HFFc6 (cell line): ENCODE results near the gene HOXA13. TPM values are rescaled to one million over a fixed set of nuclear protein-coding genes. Genes with fewer than 3 reads are reported as not detected.
A peak's percentile ranks its signal among the peaks of the same experiment; 100 is the strongest.

Experiments used
- DNase-seq: peaks from one replicate; pipeline ENCODE4 v3.0.0-alpha.2; 2018
- H3K27ac Mint-ChIP-seq: 2 replicates; pipeline ENCODE4 v1.8.0; 2020; ENCODE audit warnings: mild to moderate bottlenecking, mixed read lengths
- H3K27me3 Mint-ChIP-seq: 2 replicates; pipeline ENCODE4 v1.8.0; 2021; ENCODE audit warnings: mild to moderate bottlenecking, moderate library complexity, mixed read lengths; ENCODE audit not compliant: insufficient read depth
- H3K36me3 Mint-ChIP-seq: 2 replicates; pipeline ENCODE4 v1.8.0; 2021; ENCODE audit warnings: low read depth, mixed read lengths
- H3K4me1 Mint-ChIP-seq: 2 replicates; pipeline ENCODE4 v1.8.0; 2020; ENCODE audit warnings: low read depth, mixed read lengths
- H3K4me3 Mint-ChIP-seq: 2 replicates; pipeline ENCODE4 v1.8.0; 2020; ENCODE audit warnings: mild to moderate bottlenecking, moderate library complexity, mixed read lengths
- H3K9me3 Mint-ChIP-seq: 2 replicates; pipeline ENCODE4 v1.8.0; 2020; ENCODE audit warnings: mild to moderate bottlenecking, mixed read lengths
- CTCF ChIP-seq: fragments of 200-600 bp; sonication (generic); IDR thresholded peaks from 2 replicates; pipeline ENCODE4 v1.5.0; 2021; ENCODE audit warnings: antibody characterized with exemption, mild to moderate bottlenecking
- total RNA-seq, 6 experiments: library from RNA; stranded (reverse); fragmentation: NEBNext Ultra II Directional; extraction: Animal tissue kit (Norgen Biotek cat#: 25700); gene quantifications; 2 replicates in 1 of 6; 3 replicates in 5 of 6; pipeline ENCODE4 v1.2.3, GENCODE V29; 2021

HOXA13 gene
- total RNA-seq, 6 experiments from 2014 or later, result 11.1 to 16.0 (median 13.1) TPM

- Mint-ChIP-seq H3K9me3 (no peaks in the 10 kb centered on the region), H3K27ac (peak overlapping the region; percentile 97), H3K36me3 (peaks cover 50% of the 10 kb centered on the region), H3K4me3 (peak overlapping the region; percentile 93), H3K4me1 (peaks cover 62% of the 10 kb centered on the region), H3K27me3 (peaks cover 24% of the 10 kb centered on the region)
- no peak for DNase-seq
- TF ChIP-seq CTCF, result no peak
These were observed 23.4 kb downstream of the HOXA13 start for GRCh38 chr7:27176524-27176845.

GRCh38 chr7:27175626-27176523, 24.0 kb downstream of the HOXA13 start:
- no peak for DNase-seq
- peak overlapping the region; percentile 93 for H3K4me3 Mint-ChIP-seq
- peaks cover 62% of the 10 kb centered on the region for H3K4me1 Mint-ChIP-seq
- H3K9me3 Mint-ChIP-seq, result no peaks in the 10 kb centered on the region
- H3K27me3 Mint-ChIP-seq, result peaks cover 28% of the 10 kb centered on the region
- H3K27ac Mint-ChIP-seq, result peak overlapping the region; percentile 97
- peaks cover 56% of the 10 kb centered on the region for H3K36me3 Mint-ChIP-seq
- TF ChIP-seq CTCF, result no peak

GRCh38 chr7:27174874-27175625, 24.8 kb downstream of the HOXA13 start:
- Mint-ChIP-seq H3K36me3 (peaks cover 65% of the 10 kb centered on the region), H3K27ac (peak overlapping the region; percentile 97), H3K27me3 (peaks cover 28% of the 10 kb centered on the region), H3K4me1 (peaks cover 55% of the 10 kb centered on the region), H3K9me3 (no peaks in the 10 kb centered on the region), H3K4me3 (peak overlapping the region; percentile 93)
- peak; percentile 84 for DNase-seq
- no peak for TF ChIP-seq CTCF

- Mint-ChIP-seq H3K4me1 (peaks cover 55% of the 10 kb centered on the region), H3K4me3 (peak within 1 kb of the TSS; percentile 96), H3K9me3 (no peaks in the 10 kb centered on the region), H3K27ac (peak within 1 kb of the TSS; percentile 99), H3K36me3 (peaks cover 61% of the 10 kb centered on the region), H3K27me3 (peaks cover 24% of the 10 kb centered on the region)
- peak; percentile 71 for DNase-seq
- TF ChIP-seq CTCF, result no peak
These were observed 25.7 kb downstream of the HOXA13 start, which contains the start of gene HOXA10 for GRCh38 chr7:27173956-27174873. TSS of gene HOXA10 (minus strand) at chr7:27174320. CDS start at chr7:27174306, 14 bp downstream.

- H3K27ac Mint-ChIP-seq, result no peak overlapping the region; the same call in 1 of the 2 replicates
- H3K4me1 Mint-ChIP-seq, result peaks cover 57% of the 10 kb centered on the region
- DNase-seq, result no peak
- no peak for TF ChIP-seq CTCF
- H3K9me3 Mint-ChIP-seq, result no peaks in the 10 kb centered on the region
- peaks cover 25% of the 10 kb centered on the region for H3K27me3 Mint-ChIP-seq
- peak overlapping the region; percentile 93 for H3K4me3 Mint-ChIP-seq
- peaks cover 61% of the 10 kb centered on the region for H3K36me3 Mint-ChIP-seq
These were observed 26.4 kb downstream of the HOXA13 start for GRCh38 chr7:27173511-27173955.
